H1 (cell line): ENCODE results near the gene C19orf85.

Source experiments
- GABPA ChIP-seq: IDR thresholded peaks from 2 replicates; pipeline ENCODE4 v1.6.1; 2011; ENCODE audit warnings: mild to moderate bottlenecking, low read length, moderate library complexity, borderline replicate concordance; ENCODE audit not compliant: insufficient read depth
- USF2 ChIP-seq: IDR thresholded peaks from 2 replicates; pipeline ENCODE4 v1.6.1; 2011; ENCODE audit warnings: low read length, improper control_type of control experiment

- TF ChIP-seq USF2 (no peak), GABPA (no peak)
Measured at GRCh38 chr19:55441319-55441691, 23.2 kb downstream of the C19orf85 start.
